Measurements from ENCODE around the gene CACFD1.

DNA sequence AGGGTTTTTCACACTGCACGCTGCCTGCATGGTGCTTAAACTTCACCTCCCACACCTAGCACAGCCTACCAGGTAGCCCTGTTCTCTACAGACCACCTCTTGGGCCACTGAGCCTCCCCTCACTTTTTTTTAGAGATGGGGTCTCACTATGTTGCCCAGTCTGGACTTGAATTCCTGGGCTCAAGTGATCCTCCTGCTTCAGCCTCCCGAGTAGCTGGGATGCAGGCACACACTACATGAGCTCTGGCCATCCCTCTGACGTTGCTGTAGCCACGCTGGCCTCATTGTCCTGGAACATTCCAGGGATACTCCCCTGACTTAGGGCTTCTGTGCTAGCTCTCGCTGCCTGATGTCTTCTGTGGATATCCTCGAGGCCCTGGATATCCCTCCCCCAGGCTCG, 7.2 kb upstream of the CACFD1 start:
- TF ChIP-seq, protein P1, sequence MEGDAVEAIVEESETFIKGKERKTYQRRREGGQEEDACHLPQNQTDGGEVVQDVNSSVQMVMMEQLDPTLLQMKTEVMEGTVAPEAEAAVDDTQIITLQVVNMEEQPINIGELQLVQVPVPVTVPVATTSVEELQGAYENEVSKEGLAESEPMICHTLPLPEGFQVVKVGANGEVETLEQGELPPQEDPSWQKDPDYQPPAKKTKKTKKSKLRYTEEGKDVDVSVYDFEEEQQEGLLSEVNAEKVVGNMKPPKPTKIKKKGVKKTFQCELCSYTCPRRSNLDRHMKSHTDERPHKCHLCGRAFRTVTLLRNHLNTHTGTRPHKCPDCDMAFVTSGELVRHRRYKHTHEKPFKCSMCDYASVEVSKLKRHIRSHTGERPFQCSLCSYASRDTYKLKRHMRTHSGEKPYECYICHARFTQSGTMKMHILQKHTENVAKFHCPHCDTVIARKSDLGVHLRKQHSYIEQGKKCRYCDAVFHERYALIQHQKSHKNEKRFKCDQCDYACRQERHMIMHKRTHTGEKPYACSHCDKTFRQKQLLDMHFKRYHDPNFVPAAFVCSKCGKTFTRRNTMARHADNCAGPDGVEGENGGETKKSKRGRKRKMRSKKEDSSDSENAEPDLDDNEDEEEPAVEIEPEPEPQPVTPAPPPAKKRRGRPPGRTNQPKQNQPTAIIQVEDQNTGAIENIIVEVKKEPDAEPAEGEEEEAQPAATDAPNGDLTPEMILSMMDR (IDR thresholded peaks at IDR 0.05) = no peak
- no peak for TF ChIP-seq POLR2A (IDR thresholded peaks at IDR 0.05)

All from adrenal gland (tissue), 5 donors.